ENCODE results near the gene SIM1. TPM values are rescaled to one million over a fixed set of nuclear protein-coding genes. Genes with fewer than 3 reads are reported as not detected.

The SIM1 gene
- polyA plus RNA-seq, 12 donors, result 2.1 to 5.5 (median 2.9) TPM; not detected in 1

- DNase-seq, result no peak
Observed at GRCh38 chr6:100430962-100431361, 33.8 kb downstream of the SIM1 start.

- DNase-seq, result no peak
Observed at GRCh38 chr6:100427452-100427851, 37.3 kb downstream of the SIM1 start.

GRCh38 chr6:100426744-100427338 is 37.9 kb downstream of the SIM1 start:
- no peak for DNase-seq

DNA sequence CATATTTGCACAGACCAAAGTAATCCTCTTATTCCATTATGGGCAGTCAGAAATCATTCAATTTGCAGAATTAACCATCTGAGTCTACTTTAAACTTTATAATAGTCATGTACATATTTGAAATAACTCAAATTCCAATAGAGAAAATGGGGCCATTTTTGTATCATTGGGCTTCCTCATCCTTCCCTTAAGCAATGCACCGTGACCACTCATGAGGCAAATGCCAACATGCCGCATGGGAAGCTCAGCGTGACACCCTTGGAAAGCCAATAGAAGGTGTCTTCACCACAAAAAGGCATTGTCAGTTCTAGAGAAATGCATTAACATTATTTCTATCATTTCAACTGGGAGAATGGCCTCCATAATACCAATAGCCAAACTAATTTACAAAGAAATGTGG is 38.5 kb downstream of the SIM1 start:
- DNase-seq, result no peak

- no peak for DNase-seq
Observed at GRCh38 chr6:100420711-100421110, 44.0 kb downstream of the SIM1 start.

DNA sequence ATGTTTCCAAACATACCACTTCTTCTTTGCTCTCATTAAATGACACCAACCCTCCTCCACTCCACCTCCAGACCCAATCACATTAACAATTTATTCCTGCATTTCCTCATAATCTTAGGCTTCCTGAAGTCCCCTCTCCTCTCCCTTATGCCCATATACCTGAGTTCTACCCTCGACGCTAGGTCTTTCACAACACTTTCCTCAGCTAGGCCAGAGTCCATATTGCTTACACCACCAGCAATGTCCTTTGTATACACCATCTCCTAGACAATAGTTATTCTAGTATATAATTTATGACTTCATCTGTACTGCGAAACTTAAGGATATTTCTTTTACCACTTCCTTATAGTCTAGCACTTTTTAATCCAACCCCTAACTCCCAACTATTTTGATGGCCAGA is 47.7 kb downstream of the SIM1 start:
- DNase-seq, result no peak

GRCh38 chr6:100415768-100416167 is 49.0 kb downstream of the SIM1 start:
- DNase-seq, result no peak

GRCh38 chr6:100412872-100413271 is 51.8 kb downstream of the SIM1 start:
- no peak for DNase-seq

DNA sequence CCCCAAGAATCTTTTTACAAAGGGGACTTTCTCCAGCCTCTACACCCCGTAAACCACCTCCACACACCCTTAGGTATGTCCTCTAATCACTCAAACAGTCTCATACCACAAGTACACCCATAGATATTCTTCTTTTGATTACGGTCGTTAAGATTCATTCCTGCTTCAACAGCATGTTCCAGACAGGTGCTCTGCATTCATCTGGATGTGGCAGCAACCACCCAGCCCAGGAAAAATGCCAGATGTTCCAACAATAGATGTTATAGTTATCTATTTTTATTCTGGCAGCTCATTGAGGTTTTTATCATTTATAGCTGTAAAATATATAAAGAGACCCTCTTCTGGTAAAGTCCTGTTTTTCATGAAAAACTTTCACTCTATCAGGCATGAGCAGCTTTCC is 60.7 kb downstream of the SIM1 start:
- DNase-seq, result no peak

GRCh38 chr6:100393493-100393892 is 71.2 kb downstream of the SIM1 start:
- no peak for DNase-seq

GRCh38 chr6:100392423-100392822 is 72.3 kb downstream of the SIM1 start:
- DNase-seq, result no peak

DNA sequence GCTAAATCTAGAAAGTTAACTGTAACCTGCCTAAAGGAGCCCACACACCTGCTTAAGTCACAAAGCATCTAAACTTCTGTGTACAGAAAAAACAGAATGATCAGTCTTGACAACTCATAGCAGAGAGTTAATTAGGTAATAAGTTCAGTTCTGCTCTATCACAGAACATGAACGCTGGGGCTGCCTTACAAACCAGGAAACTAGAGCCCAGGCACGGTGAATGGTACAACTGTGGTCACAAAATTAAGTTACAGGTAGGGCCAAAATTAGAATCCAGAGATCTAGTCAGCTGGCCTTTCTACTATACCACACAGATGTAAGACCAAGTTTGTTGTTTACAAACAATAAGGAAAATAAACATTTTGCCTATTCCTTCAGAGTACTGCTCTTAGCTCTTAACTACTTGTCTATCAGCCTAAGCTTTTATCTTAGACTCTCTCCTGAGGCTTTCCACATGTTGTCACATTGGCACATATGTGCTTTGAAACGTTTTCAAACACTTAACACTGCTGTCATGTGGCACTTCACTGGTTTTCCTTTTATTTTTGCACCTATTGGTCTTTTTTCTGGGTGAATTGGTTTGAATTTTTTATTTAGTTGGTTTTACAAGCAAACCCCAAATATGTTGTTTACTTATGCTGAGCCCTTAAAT is 75.7 kb downstream of the SIM1 start:
- DNase-seq, result no peak

DNA sequence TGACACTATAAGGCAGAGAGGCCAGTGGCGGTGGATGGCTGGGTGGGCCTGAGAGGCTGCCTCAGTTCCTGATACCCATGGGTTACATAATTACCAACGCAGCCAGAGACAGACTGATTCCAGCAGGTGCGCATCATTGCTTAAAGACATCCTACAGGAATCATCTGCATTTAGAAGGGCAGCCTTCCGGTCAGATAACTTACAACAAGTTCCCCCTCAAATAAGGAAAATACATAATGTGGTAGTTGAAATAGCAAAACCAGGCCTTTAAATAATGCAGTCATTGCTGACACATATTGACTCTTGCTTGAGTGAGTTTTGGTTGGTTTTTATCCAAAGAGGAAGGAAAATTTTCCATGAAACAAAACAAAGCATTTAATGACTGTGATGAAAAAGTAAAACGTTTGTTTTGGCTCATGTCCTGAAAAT is 81.9 kb downstream of the SIM1 start:
- no peak for DNase-seq

DNA sequence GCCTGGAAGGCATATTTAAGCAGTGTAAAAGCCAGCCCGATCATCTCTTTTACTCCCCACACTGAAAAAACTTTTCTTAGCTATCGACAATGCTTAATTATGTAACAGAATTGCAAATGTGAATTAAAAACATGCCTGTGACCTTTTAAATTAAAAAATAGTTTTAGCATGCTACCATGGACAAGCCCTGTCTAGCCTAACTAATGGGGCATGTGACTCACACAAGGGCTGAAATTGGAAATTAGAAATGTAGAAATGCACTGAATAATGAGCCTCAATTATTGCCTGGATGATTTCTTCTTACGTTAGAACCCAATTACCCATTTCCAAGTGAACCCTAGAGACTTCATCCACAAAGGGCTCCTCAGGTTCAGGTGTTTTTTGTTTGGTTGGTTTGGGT is 82.7 kb downstream of the SIM1 start:
- no peak for DNase-seq

DNA sequence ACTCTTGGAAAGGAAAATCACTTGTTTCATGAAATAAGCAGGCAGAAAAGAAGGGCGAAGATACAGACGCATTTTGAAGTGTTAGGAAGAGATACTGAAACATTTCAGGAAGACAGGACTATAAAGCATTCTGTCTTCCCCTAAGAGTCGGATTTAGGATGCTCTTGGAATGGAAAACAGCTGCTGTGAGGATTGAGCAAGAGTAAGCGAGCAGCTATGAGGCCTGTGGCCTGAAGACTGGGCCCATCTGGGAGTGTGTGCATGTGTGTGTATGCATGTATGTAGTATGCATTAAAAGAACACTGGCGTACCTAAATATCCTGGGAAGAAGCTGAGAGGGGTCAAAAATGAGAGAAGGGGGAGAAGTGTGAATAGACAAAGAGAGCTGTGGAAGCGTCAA is 83.6 kb downstream of the SIM1 start:
- no peak for DNase-seq

DNA sequence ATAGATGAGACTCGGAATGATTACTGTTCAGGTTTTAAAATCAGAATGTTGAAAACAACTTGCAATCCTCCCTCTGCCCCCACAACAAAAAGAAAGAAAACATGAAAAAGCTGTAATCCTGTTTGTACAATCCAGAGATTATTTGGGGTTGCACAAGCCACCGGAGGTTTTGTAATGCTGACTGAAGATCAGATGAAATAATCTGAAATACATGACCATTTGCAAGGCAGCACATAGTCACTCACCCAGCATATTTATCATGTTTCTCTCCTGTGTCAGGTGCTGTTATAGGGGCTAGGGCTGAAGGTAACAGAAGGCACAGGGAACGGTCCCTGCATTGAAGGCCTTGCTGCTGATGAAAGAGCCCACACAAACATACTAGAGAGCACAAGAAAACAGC is 85.3 kb downstream of the SIM1 start:
- no peak for DNase-seq

GRCh38 chr6:100378576-100378975 is 86.1 kb downstream of the SIM1 start:
- DNase-seq, result no peak

- no peak for DNase-seq
Observed at GRCh38 chr6:100376103-100376502, 88.6 kb downstream of the SIM1 start.

- no peak for DNase-seq
Observed at GRCh38 chr6:100372326-100373091, 92.2 kb downstream of the SIM1 start.

DNA sequence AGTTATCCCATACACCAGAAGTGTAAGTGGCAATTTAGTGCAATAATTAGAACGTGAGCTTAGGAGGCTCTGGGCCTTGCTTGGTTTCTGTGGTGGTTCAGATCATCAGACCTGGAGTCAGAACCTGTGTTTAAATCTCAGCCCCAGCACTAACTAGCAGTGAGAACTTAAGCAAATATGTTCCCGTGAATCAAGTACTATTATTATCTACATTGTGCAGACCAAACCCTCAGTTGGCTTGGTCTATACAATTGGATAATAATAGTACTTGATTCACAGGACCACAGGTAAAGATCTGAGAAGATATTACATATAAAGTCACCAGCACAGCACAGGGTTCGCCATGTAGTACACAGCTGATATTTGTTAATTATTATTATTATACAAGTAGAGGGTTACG is 93.1 kb downstream of the SIM1 start:
- DNase-seq, result no peak

GRCh38 chr6:100370265-100370664 is 94.5 kb downstream of the SIM1 start:
- no peak for DNase-seq

- no peak for DNase-seq
Observed at GRCh38 chr6:100366419-100366818, 98.3 kb downstream of the SIM1 start.

DNA sequence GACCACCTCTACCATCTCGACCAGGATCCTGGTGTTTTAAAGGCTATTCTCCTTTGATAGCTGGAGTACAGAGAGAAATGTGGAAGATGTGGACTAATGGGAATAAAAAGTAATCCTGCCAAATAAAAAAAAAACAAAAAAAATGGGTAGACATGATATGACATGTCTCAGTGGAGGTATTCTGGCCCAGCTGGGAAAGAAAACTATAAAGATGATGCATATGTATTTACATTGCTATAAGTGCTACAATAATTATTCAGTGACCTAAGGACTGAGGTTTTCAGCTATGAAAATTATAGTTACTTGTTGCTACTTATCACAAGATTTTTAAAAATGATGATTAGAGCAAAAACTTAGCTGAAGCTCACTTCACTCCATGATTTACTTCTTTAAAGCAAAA is 101.1 kb downstream of the SIM1 start:
- DNase-seq, result no peak
